Measurements from ENCODE around the gene NGEF.
"Not testable (repeated sequence)": the region's sequence is repeated elsewhere in the genome, so short reads cannot be mapped to it uniquely, and the experiment has no call there.

NGEF gene

GRCh38 chr2:232925153-232925820 is 87.8 kb downstream of the NGEF start:
- no peak for DNase-seq

- no peak for DNase-seq
These were observed 88.6 kb downstream of the NGEF start for GRCh38 chr2:232924433-232924832.

GRCh38 chr2:232920760-232921159 is 92.3 kb downstream of the NGEF start:
- DNase-seq = no peak

- DNase-seq = no peak
These were observed 93.0 kb downstream of the NGEF start for GRCh38 chr2:232920055-232920454.

GRCh38 chr2:232919141-232919540 is 93.9 kb downstream of the NGEF start:
- DNase-seq = no peak

GRCh38 chr2:232913903-232914302 is 99.2 kb downstream of the NGEF start:
- DNase-seq = no peak

GRCh38 chr2:232911712-232912277 is 101.3 kb downstream of the NGEF start:
- no peak for DNase-seq

GRCh38 chr2:232910376-232910775 is 102.7 kb downstream of the NGEF start:
- DNase-seq = no peak

GRCh38 chr2:232908695-232909094 is 104.4 kb downstream of the NGEF start:
- no peak for DNase-seq

GRCh38 chr2:232907718-232908085 is 105.4 kb downstream of the NGEF start:
- DNase-seq = not testable (repeated sequence)

GRCh38 chr2:232906867-232907717 is 106.0 kb downstream of the NGEF start:
- peak; percentile 22 for DNase-seq

- DNase-seq = no peak
These were observed 109.1 kb downstream of the NGEF start for GRCh38 chr2:232903989-232904388.

- no peak for DNase-seq
These were observed 111.1 kb downstream of the NGEF start for GRCh38 chr2:232901736-232902578.

GRCh38 chr2:232900811-232901735 is 112.0 kb downstream of the NGEF start:
- no peak for DNase-seq

GRCh38 chr2:232898592-232899543 is 114.2 kb downstream of the NGEF start:
- DNase-seq = no peak

GRCh38 chr2:232897598-232898408 is 115.3 kb downstream of the NGEF start:
- DNase-seq = no peak

- no peak for DNase-seq
These were observed 116.1 kb downstream of the NGEF start for GRCh38 chr2:232896720-232897597.

GRCh38 chr2:232896111-232896510 is 116.9 kb downstream of the NGEF start:
- no peak for DNase-seq

- no peak for DNase-seq
These were observed 118.3 kb downstream of the NGEF start for GRCh38 chr2:232894746-232895145.

Data from NCI-H774 (cell line).